Measurements from ENCODE around the gene SCN5A. TPM values are rescaled to one million over a fixed set of nuclear protein-coding genes. Genes with fewer than 3 reads are reported as not detected.

The SCN5A gene
- total RNA-seq, 1 experiment from 2014 or later: 0.69 TPM

- CTCF ChIA-PET: no interaction called here
Measured at GRCh38 chr3:38616111-38616510, 33.4 kb downstream of the SCN5A start.

GRCh38 chr3:38614651-38615352, 34.7 kb downstream of the SCN5A start:
- ChIA-PET CTCF (no interaction called here), POLR2A (no interaction called here)
- in situ Hi-C loops (cut with HindIII; ENCODE audit: low pct_unique_long_range_greater_than_20kb, low sequenced_read_pairs) (no loop called here), intact Hi-C loops (cut with micrococcal nuclease; ENCODE audit: unreplicated experiment) (no loop called here)
- H3K27ac ChIP-seq (ENCODE audit: low read length): no peak overlapping the region
- no peaks in the 10 kb centered on the region for H3K27me3 ChIP-seq (ENCODE audit: control insufficient read depth, insufficient read depth, low read length)
- H3K4me1 ChIP-seq (ENCODE audit: control insufficient read depth, insufficient read depth, low read length): no peaks in the 10 kb centered on the region
- no peak overlapping the region for H3K4me3 ChIP-seq (ENCODE audit: low read depth in 2 of 2, low read length in 2 of 2)
- no peaks in the 10 kb centered on the region for H3K36me3 ChIP-seq (ENCODE audit: control insufficient read depth, insufficient read depth, low read length)
- no TSS peak for BruUV-seq (replicated peaks)
- TF ChIP-seq POLR2AphosphoS5 (IDR thresholded peaks at IDR 0.05; ENCODE audit: low read depth, low read length): no peak
- no peak for TF ChIP-seq TCF7L2 (IDR thresholded peaks at IDR 0.05; ENCODE audit: low read depth, low read length)
- TF ChIP-seq CTCF (IDR thresholded peaks at IDR 0.05): no peak
- no peak for TF ChIP-seq SIN3A (IDR thresholded peaks at IDR 0.05; ENCODE audit: borderline replicate concordance, insufficient read depth, low read depth, low read length)
- TF ChIP-seq, protein P1, sequence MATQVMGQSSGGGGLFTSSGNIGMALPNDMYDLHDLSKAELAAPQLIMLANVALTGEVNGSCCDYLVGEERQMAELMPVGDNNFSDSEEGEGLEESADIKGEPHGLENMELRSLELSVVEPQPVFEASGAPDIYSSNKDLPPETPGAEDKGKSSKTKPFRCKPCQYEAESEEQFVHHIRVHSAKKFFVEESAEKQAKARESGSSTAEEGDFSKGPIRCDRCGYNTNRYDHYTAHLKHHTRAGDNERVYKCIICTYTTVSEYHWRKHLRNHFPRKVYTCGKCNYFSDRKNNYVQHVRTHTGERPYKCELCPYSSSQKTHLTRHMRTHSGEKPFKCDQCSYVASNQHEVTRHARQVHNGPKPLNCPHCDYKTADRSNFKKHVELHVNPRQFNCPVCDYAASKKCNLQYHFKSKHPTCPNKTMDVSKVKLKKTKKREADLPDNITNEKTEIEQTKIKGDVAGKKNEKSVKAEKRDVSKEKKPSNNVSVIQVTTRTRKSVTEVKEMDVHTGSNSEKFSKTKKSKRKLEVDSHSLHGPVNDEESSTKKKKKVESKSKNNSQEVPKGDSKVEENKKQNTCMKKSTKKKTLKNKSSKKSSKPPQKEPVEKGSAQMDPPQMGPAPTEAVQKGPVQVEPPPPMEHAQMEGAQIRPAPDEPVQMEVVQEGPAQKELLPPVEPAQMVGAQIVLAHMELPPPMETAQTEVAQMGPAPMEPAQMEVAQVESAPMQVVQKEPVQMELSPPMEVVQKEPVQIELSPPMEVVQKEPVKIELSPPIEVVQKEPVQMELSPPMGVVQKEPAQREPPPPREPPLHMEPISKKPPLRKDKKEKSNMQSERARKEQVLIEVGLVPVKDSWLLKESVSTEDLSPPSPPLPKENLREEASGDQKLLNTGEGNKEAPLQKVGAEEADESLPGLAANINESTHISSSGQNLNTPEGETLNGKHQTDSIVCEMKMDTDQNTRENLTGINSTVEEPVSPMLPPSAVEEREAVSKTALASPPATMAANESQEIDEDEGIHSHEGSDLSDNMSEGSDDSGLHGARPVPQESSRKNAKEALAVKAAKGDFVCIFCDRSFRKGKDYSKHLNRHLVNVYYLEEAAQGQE (IDR thresholded peaks at IDR 0.05; ENCODE audit: insufficient read depth in 1 of 2, low read depth in 2 of 2, low read length in 1 of 2): no peak
- DNase-seq (ENCODE audit: low read depth, low spot score) (no peak), ATAC-seq (no peak)
- no peaks in the 10 kb centered on the region for H3K9me3 ChIP-seq (ENCODE audit: control insufficient read depth, insufficient read depth, low read depth, low read length)

More at GRCh38 chr3:38616111-38616510, 33.4 kb downstream of the SCN5A start:
- no peak for DNase-seq (ENCODE audit: low read depth, low spot score)
- no peaks in the 10 kb centered on the region for H3K36me3 ChIP-seq (ENCODE audit: control insufficient read depth, insufficient read depth, low read length)
- no peaks in the 10 kb centered on the region for H3K9me3 ChIP-seq (ENCODE audit: control insufficient read depth, insufficient read depth, low read depth, low read length)
- no peaks in the 10 kb centered on the region for H3K4me1 ChIP-seq (ENCODE audit: control insufficient read depth, insufficient read depth, low read length)
- H3K4me3 ChIP-seq (ENCODE audit: low read depth in 2 of 2, low read length in 2 of 2): no peak overlapping the region
- no TSS peak for BruUV-seq (replicated peaks)
- intact Hi-C loops (cut with micrococcal nuclease; ENCODE audit: unreplicated experiment): no loop called here
- no peaks in the 10 kb centered on the region for H3K27me3 ChIP-seq (ENCODE audit: control insufficient read depth, insufficient read depth, low read length)
- in situ Hi-C loops (cut with HindIII; ENCODE audit: low pct_unique_long_range_greater_than_20kb, low sequenced_read_pairs): no loop called here
- POLR2A ChIA-PET: no interaction called here
- no peak overlapping the region for H3K27ac ChIP-seq (ENCODE audit: low read length)
- TF ChIP-seq TCF7L2 (IDR thresholded peaks at IDR 0.05; ENCODE audit: low read depth, low read length) (no peak), POLR2AphosphoS5 (IDR thresholded peaks at IDR 0.05; ENCODE audit: low read depth, low read length) (no peak), CTCF (IDR thresholded peaks at IDR 0.05) (no peak), SIN3A (IDR thresholded peaks at IDR 0.05; ENCODE audit: borderline replicate concordance, insufficient read depth, low read depth, low read length) (no peak)
- TF ChIP-seq, protein P1 (IDR thresholded peaks at IDR 0.05; ENCODE audit: insufficient read depth in 1 of 2, low read depth in 2 of 2, low read length in 1 of 2): no peak
- no peak for ATAC-seq

Data from Panc1 (cell line).